Fibroblast of lung (primary cell): ENCODE results near the gene PPM1E.
"Not testable (repeated sequence)": the region's sequence is repeated elsewhere in the genome, so short reads cannot be mapped to it uniquely, and the experiment has no call there.

Experiments
- EZH2 ChIP-seq: IDR thresholded peaks from 2 replicates; pipeline ENCODE4 v1.5.1; 2012; ENCODE audit warnings: low read length, control low read depth, mild to moderate bottlenecking; ENCODE audit errors: missing control alignments
- TF ChIP-seq, protein P1 (sequence below), 2 donors: IDR thresholded peaks in 1 of 2; conservative IDR thresholded peaks in 1 of 2; 1 replicate in 1 of 2; 2 replicates in 1 of 2; pipeline ENCODE4 v1.5.1; 2011 to 2012; ENCODE audit warnings: low read length in 2 of 2, control low read depth in 1 of 2, inconsistent platforms in 1 of 2, low read depth in 1 of 2, mild to moderate bottlenecking in 1 of 2

DNA sequence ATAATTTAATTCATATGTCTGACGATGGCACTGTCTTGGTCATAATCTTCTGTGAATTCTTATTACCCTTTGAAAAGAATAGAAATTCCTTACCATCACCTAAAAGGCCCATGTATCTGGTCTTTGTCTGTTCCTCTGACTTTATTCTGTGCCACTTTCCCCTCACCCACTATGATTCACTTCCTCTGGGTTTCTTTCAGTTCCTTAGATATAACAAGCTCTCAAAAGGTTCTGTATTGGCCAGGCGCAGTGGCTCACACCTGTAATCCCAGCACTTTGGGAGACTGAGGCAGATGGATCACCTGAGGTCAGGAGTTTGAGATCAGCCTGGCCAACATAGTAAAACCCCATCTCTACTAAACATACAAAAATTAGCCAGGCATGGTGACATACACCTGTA is 198.7 kb downstream of the PPM1E start:
- TF ChIP-seq, protein P1, sequence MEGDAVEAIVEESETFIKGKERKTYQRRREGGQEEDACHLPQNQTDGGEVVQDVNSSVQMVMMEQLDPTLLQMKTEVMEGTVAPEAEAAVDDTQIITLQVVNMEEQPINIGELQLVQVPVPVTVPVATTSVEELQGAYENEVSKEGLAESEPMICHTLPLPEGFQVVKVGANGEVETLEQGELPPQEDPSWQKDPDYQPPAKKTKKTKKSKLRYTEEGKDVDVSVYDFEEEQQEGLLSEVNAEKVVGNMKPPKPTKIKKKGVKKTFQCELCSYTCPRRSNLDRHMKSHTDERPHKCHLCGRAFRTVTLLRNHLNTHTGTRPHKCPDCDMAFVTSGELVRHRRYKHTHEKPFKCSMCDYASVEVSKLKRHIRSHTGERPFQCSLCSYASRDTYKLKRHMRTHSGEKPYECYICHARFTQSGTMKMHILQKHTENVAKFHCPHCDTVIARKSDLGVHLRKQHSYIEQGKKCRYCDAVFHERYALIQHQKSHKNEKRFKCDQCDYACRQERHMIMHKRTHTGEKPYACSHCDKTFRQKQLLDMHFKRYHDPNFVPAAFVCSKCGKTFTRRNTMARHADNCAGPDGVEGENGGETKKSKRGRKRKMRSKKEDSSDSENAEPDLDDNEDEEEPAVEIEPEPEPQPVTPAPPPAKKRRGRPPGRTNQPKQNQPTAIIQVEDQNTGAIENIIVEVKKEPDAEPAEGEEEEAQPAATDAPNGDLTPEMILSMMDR (conservative IDR thresholded peaks at IDR 0.05 in 1 of 2, IDR thresholded peaks at IDR 0.05 in 1 of 2; ENCODE audit: low read depth in 1 of 2, low read length in 2 of 2) = not testable (repeated sequence)
- TF ChIP-seq EZH2 = not testable (repeated sequence)
